RWPE2 (cell line): ENCODE results near the gene LDHAL6B.

Experiments used
- ATAC-seq: fragments of 200-7000 bp; cut with Tn5 transposase; 3 replicates; pipeline ENCODE4 v1.9.1; 2021; ENCODE audit warnings: low read depth
- DNase-seq: peaks from one replicate; pipeline ENCODE4 v3.0.0-alpha.2; 2020; ENCODE audit warnings: low spot score
- H3K27ac ChIP-seq: fragments of 450-650 bp; 2 replicates; pipeline ENCODE4 v1.5.1; 2017; ENCODE audit warnings: mild to moderate bottlenecking; ENCODE audit not compliant: poor library complexity, severe bottlenecking
- H3K27me3 ChIP-seq: fragments of 250-450 bp; sonication (Bioruptor Pico); 2 replicates; pipeline ENCODE4 v1.5.1; 2021; ENCODE audit warnings: mild to moderate bottlenecking, moderate library complexity; ENCODE audit not compliant: insufficient read depth, poor library complexity, severe bottlenecking
- H3K36me3 ChIP-seq: fragments of 250-450 bp; sonication (Bioruptor Pico); 2 replicates; pipeline ENCODE4 v1.5.1; 2020; ENCODE audit warnings: low read depth, mild to moderate bottlenecking, moderate library complexity
- H3K4me1 ChIP-seq: fragments of 250-450 bp; sonication (Bioruptor Pico); 2 replicates; pipeline ENCODE4 v1.5.1; 2021; ENCODE audit warnings: mild to moderate bottlenecking, moderate library complexity; ENCODE audit not compliant: insufficient read depth, poor library complexity, severe bottlenecking
- H3K4me3 ChIP-seq: fragments of 250-450 bp; sonication (Bioruptor Pico); 2 replicates; pipeline ENCODE4 v1.5.1; 2021; ENCODE audit warnings: mild to moderate bottlenecking, moderate library complexity; ENCODE audit not compliant: severe bottlenecking
- H3K9me3 ChIP-seq: fragments of 250-450 bp; sonication (Bioruptor Pico); 2 replicates; pipeline ENCODE4 v1.5.1; 2021; ENCODE audit warnings: mild to moderate bottlenecking, moderate library complexity; ENCODE audit not compliant: severe bottlenecking
- CTCF ChIP-seq: fragments of 450-650 bp; IDR thresholded peaks from one replicate; pipeline ENCODE4 v1.5.1; 2017; ENCODE audit warnings: mild to moderate bottlenecking, moderate library complexity; ENCODE audit not compliant: poor library complexity, severe bottlenecking

Gene LDHAL6B

GRCh38 chr15:59200560-59200959 is 6.1 kb upstream of the LDHAL6B start:
- DNase-seq (peak; percentile 15), ATAC-seq (peak; percentile 60)
- peaks cover 94% of the 10 kb centered on the region for H3K36me3 ChIP-seq
- no peak overlapping the region for H3K4me3 ChIP-seq
- no peak for TF ChIP-seq CTCF
- no peaks in the 10 kb centered on the region for H3K27me3 ChIP-seq
- H3K27ac ChIP-seq, result peak overlapping the region; percentile 67
- H3K9me3 ChIP-seq, result no peaks in the 10 kb centered on the region
- peaks cover 14% of the 10 kb centered on the region for H3K4me1 ChIP-seq

GRCh38 chr15:59203008-59203407 is 3.6 kb upstream of the LDHAL6B start:
- Histone ChIP-seq H3K4me1 (peaks cover 14% of the 10 kb centered on the region), H3K4me3 (no peak overlapping the region), H3K36me3 (peaks cover 98% of the 10 kb centered on the region), H3K27ac (no peak overlapping the region), H3K9me3 (no peaks in the 10 kb centered on the region), H3K27me3 (no peaks in the 10 kb centered on the region)
- no peak for DNase-seq
- no peak for TF ChIP-seq CTCF
- no peak for ATAC-seq

GRCh38 chr15:59203657-59204056 is 3.0 kb upstream of the LDHAL6B start:
- ATAC-seq (no peak), DNase-seq (no peak)
- Histone ChIP-seq H3K4me3 (no peak overlapping the region), H3K4me1 (peaks cover 14% of the 10 kb centered on the region), H3K9me3 (no peaks in the 10 kb centered on the region), H3K27ac (no peak overlapping the region), H3K27me3 (no peaks in the 10 kb centered on the region), H3K36me3 (peaks cover 99% of the 10 kb centered on the region)
- TF ChIP-seq CTCF, result no peak

GRCh38 chr15:59205839-59206622 is 612 bp upstream of the LDHAL6B start:
- DNase-seq, result peak; percentile 52
- no peaks in the 10 kb centered on the region for H3K9me3 ChIP-seq
- no peak for ATAC-seq
- H3K4me3 ChIP-seq, result no peak overlapping the region
- H3K36me3 ChIP-seq, result peaks cover 97% of the 10 kb centered on the region
- no peaks in the 10 kb centered on the region for H3K27me3 ChIP-seq
- peaks cover under 1% of the 10 kb centered on the region for H3K4me1 ChIP-seq
- TF ChIP-seq CTCF, result no peak
- H3K27ac ChIP-seq, result no peak overlapping the region

- Histone ChIP-seq H3K27ac (no peak overlapping the region), H3K4me3 (no peak overlapping the region), H3K9me3 (no peaks in the 10 kb centered on the region), H3K27me3 (no peaks in the 10 kb centered on the region), H3K4me1 (no peaks in the 10 kb centered on the region), H3K36me3 (peaks cover 94% of the 10 kb centered on the region)
- DNase-seq (no peak), ATAC-seq (no peak; the same call in 1 of the 3 replicates)
- TF ChIP-seq CTCF, result no peak
These were observed 2.1 kb downstream of the LDHAL6B start for GRCh38 chr15:59208613-59209249.
